Cerebellar cortex (tissue), 1 donor: ENCODE data around the gene DIPK1B.
"Not testable (repeated sequence)": the region's sequence is repeated elsewhere in the genome, so short reads cannot be mapped to it uniquely, and the experiment has no call there.

ENCODE experiments used
- DNase-seq: peaks from one replicate; pipeline ENCODE4 v3.0.0-alpha.2; 2015; ENCODE audit warnings: low spot score

The DIPK1B gene

GRCh38 chr9:136754059-136754572 lies 41.7 kb downstream of the DIPK1B start:
- no peak for DNase-seq

GRCh38 chr9:136754626-136755301 lies 42.4 kb downstream of the DIPK1B start:
- no peak for DNase-seq

- DNase-seq = not testable (repeated sequence)
Measured at GRCh38 chr9:136755302-136756133, 43.1 kb downstream of the DIPK1B start.

- DNase-seq = no peak
Measured at GRCh38 chr9:136756134-136756438, 43.7 kb downstream of the DIPK1B start.

- no peak for DNase-seq
Measured at GRCh38 chr9:136756836-136757235, 44.5 kb downstream of the DIPK1B start.

- peak; percentile 70 for DNase-seq
Measured at GRCh38 chr9:136757328-136757727, 45.0 kb downstream of the DIPK1B start.

GRCh38 chr9:136757751-136758140 lies 45.4 kb downstream of the DIPK1B start:
- DNase-seq = no peak

- no peak for DNase-seq
Measured at GRCh38 chr9:136759001-136759400, 46.6 kb downstream of the DIPK1B start.

GRCh38 chr9:136759436-136760325 lies 47.3 kb downstream of the DIPK1B start:
- no peak for DNase-seq

GRCh38 chr9:136760424-136760823 lies 48.1 kb downstream of the DIPK1B start:
- no peak for DNase-seq

- DNase-seq = peak; percentile 89
Measured at GRCh38 chr9:136760834-136761544, 48.6 kb downstream of the DIPK1B start.

GRCh38 chr9:136761545-136761981 lies 49.2 kb downstream of the DIPK1B start:
- DNase-seq = no peak

GRCh38 chr9:136762221-136762691 lies 49.9 kb downstream of the DIPK1B start:
- no peak for DNase-seq

GRCh38 chr9:136762915-136763648 lies 50.7 kb downstream of the DIPK1B start:
- DNase-seq = peak; percentile 65

GRCh38 chr9:136763649-136764035 lies 51.3 kb downstream of the DIPK1B start:
- DNase-seq = no peak

- DNase-seq = no peak
Measured at GRCh38 chr9:136764301-136764891, 52.0 kb downstream of the DIPK1B start, which contains the start of gene LCN15. LCN15 (minus strand) TSS chr9:136764518; CDS start chr9:136764488, 30 bp downstream.

- DNase-seq = no peak
Measured at GRCh38 chr9:136765041-136765440, 52.7 kb downstream of the DIPK1B start.

GRCh38 chr9:136765745-136766409 lies 53.5 kb downstream of the DIPK1B start:
- not testable (repeated sequence) for DNase-seq

GRCh38 chr9:136766410-136767120 lies 54.2 kb downstream of the DIPK1B start:
- peak; percentile 81 for DNase-seq
